CD14-positive monocyte (primary cell): ENCODE results near the gene PMFBP1. TPM values are rescaled to one million over a fixed set of nuclear protein-coding genes. Genes with fewer than 3 reads are reported as not detected.

Source experiments
- DNase-seq, 3 donors: peaks; one replicate each; pipeline ENCODE4 v3.0.0-alpha.2; 2011 to 2022
- H2AFZ ChIP-seq: 2 replicates; pipeline ENCODE4 v1.6.0; 2012; ENCODE audit warnings: mild to moderate bottlenecking, low read depth, low read length, inconsistent platforms; ENCODE audit not compliant: insufficient read depth, poor library complexity, severe bottlenecking
- H3K27ac ChIP-seq, 2 donors: 1 replicate in 1 of 2; 2 replicates in 1 of 2; pipeline ENCODE4 v1.5.1; 2012 to 2013; ENCODE audit warnings: low read length in 2 of 2, control low read depth in 1 of 2, inconsistent platforms in 1 of 2, low read depth in 1 of 2, mild to moderate bottlenecking in 1 of 2
- H3K27me3 ChIP-seq, 2 donors: one replicate each; pipeline versions ENCODE4 v1.6.0 to v1.6.1; 2011 to 2013; ENCODE audit warnings: low read length in 2 of 2; ENCODE audit not compliant: control insufficient read depth in 2 of 2, insufficient read depth in 2 of 2
- H3K36me3 ChIP-seq, 2 donors: replicated peaks in 1 of 2; 1 replicate in 1 of 2; 2 replicates in 1 of 2; pipeline versions ENCODE4 v1.5.1 to v1.6.1; 2012 to 2013; ENCODE audit warnings: low read length in 2 of 2, control low read depth in 1 of 2, inconsistent platforms in 1 of 2, mild to moderate bottlenecking in 1 of 2; ENCODE audit not compliant: insufficient read depth in 2 of 2, control insufficient read depth in 1 of 2
- H3K4me1 ChIP-seq, 2 donors: 1 replicate in 1 of 2; 2 replicates in 1 of 2; pipeline versions ENCODE4 v1.5.1 to v1.6.1; 2012 to 2013; ENCODE audit warnings: low read length in 2 of 2, control low read depth in 1 of 2, inconsistent platforms in 1 of 2, mild to moderate bottlenecking in 1 of 2, moderate library complexity in 1 of 2; ENCODE audit not compliant: insufficient read depth in 2 of 2, control insufficient read depth in 1 of 2
- H3K4me2 ChIP-seq: replicated peaks from 2 replicates; pipeline ENCODE3; 2012; ENCODE audit warnings: low read length, moderate library complexity, mild to moderate bottlenecking; ENCODE audit not compliant: poor library complexity, severe bottlenecking; ENCODE audit errors: extremely low read depth
- H3K4me3 ChIP-seq, 3 experiments: fragments of 200-600 bp in 1 of 3; sonication (generic) in 1 of 3; replicated peaks in 1 of 3; 1 replicate in 2 of 3; 2 replicates in 1 of 3; pipeline ENCODE4 v1.5.1; 2011 to 2013; ENCODE audit warnings: low read length in 3 of 3, mild to moderate bottlenecking in 3 of 3, control low read depth in 2 of 3, low read depth in 2 of 3, inconsistent platforms in 1 of 3, moderate library complexity in 1 of 3
- H3K79me2 ChIP-seq: 2 replicates; pipeline ENCODE4 v1.6.0; 2012; ENCODE audit warnings: mild to moderate bottlenecking, control low read depth, inconsistent platforms, low read length, moderate library complexity; ENCODE audit not compliant: insufficient read depth
- H3K9ac ChIP-seq: 2 replicates; pipeline ENCODE4 v1.6.0; 2017; ENCODE audit warnings: low read length, mild to moderate bottlenecking; ENCODE audit not compliant: insufficient read depth, poor library complexity, severe bottlenecking
- H3K9me3 ChIP-seq, 2 donors: replicated peaks in 1 of 2; 1 replicate in 1 of 2; 2 replicates in 1 of 2; pipeline versions ENCODE4 v1.5.1 to v1.6.1; 2012 to 2013; ENCODE audit warnings: low read length in 2 of 2, control low read depth in 1 of 2; ENCODE audit not compliant: control insufficient read depth in 1 of 2, insufficient read depth in 1 of 2
- H4K20me1 ChIP-seq: 2 replicates; pipeline ENCODE4 v1.6.0; 2012; ENCODE audit warnings: mild to moderate bottlenecking, low read length, control low read depth, moderate library complexity; ENCODE audit not compliant: insufficient read depth
- H3K27ac Mint-ChIP-seq, 7 donors: one replicate each; pipeline ENCODE4 v1.8.0; 2020; ENCODE audit warnings: mild to moderate bottlenecking in 7 of 7, mixed read lengths in 7 of 7, moderate library complexity in 6 of 7, inconsistent platforms in 2 of 7
- H3K27me3 Mint-ChIP-seq, 3 donors: one replicate each; pipeline ENCODE4 v1.8.0; 2021 to 2022; ENCODE audit warnings: low read depth in 3 of 3, mild to moderate bottlenecking in 3 of 3, mixed read lengths in 3 of 3, moderate library complexity in 3 of 3, inconsistent platforms in 1 of 3
- H3K36me3 Mint-ChIP-seq, 2 donors: one replicate each; pipeline ENCODE4 v1.8.0; 2020; ENCODE audit warnings: mixed read lengths in 2 of 2, inconsistent platforms in 1 of 2, mild to moderate bottlenecking in 1 of 2
- H3K4me1 Mint-ChIP-seq: one replicate; pipeline ENCODE4 v1.8.0; 2020; ENCODE audit warnings: mild to moderate bottlenecking, mixed read lengths
- H3K4me3 Mint-ChIP-seq, 2 donors: one replicate each; pipeline ENCODE4 v1.8.0; 2020; ENCODE audit warnings: mild to moderate bottlenecking in 2 of 2, mixed read lengths in 2 of 2, moderate library complexity in 1 of 2
- H3K9me3 Mint-ChIP-seq, 7 donors: one replicate each; pipeline ENCODE4 v1.8.0; 2020 to 2022; ENCODE audit warnings: mixed read lengths in 7 of 7, mild to moderate bottlenecking in 6 of 7, moderate library complexity in 6 of 7, inconsistent platforms in 2 of 7
- WGBS: methylation state at CpG from one replicate; pipeline ENCODE4 v1.1.5; 2013; ENCODE audit warnings: missing lambda C conversion rate; ENCODE audit not compliant: insufficient coverage; 5-methylcytosine and 5-hydroxymethylcytosine counted together
- intact Hi-C, 2 donors: fragments of 100-400 bp; cut with micrococcal nuclease; formaldehyde crosslinking; loops; one replicate each; pipeline versions ENCODE4 v1.15.0 to v1.15.1; 2023
- polyA plus RNA-seq, 3 donors: library from polyadenylated mRNA; depleted of rRNA in 1 of 3; unstranded in 2 of 3; stranded (reverse) in 1 of 3; fragments of 300-500 nt in 2 of 3; fragments of >200 nt in 1 of 3; fragmentation: Illumina TruSeq in 2 of 3; gene quantifications; 1 replicate in 2 of 3; 2 replicates in 1 of 3; pipeline ENCODE4 v1.2.3, GENCODE V29; 2012 to 2021
- TF ChIP-seq, protein P1 (sequence below): fragments of 200-600 bp; IDR thresholded peaks from one replicate; pipeline ENCODE4 v1.8.0; 2022; ENCODE audit warnings: antibody characterized with exemption, mild to moderate bottlenecking

PMFBP1 gene
- polyA plus RNA-seq, 3 donors: 0.15 to 0.87 (median 0.18) TPM

DNA sequence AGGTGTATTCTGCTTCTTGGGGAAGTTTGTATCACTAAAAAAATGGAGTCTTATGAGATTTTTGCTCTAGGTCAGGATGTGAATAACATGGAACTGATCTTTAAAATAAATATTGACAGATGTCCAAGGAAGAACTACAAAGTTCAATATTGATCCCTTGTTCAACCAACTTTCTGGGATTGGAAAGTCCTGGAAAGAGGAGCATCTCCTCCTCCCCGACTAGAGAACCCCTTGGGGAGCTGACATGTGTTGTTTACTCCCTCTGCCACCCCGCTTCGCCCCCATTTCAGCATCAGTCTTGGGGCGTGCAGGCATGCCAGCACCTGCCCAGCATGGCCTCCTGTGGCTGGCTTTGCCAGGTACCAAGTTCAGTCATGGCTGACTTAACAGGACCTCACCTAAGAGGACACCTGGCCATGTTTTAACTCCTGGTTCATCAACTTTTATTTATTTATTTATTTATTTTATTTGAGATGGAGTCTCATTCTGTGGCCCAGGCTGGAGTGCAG is 33.8 kb downstream of the PMFBP1 start:
- Mint-ChIP-seq H3K4me3 (no peak overlapping the region), H3K27ac (peak overlapping the region in 1 of 7 donors; percentile 1), H3K4me1 (no peaks in the 10 kb centered on the region), H3K27me3 (peaks cover 0 to 2% (median 2%) of the 10 kb centered on the region in 3 donors), H3K9me3 (peaks cover 0 to 1% (median 0%) of the 10 kb centered on the region in 7 donors), H3K36me3 (no peaks in the 10 kb centered on the region)
- H4K20me1 ChIP-seq: no peaks in the 10 kb centered on the region
- H2AFZ ChIP-seq: no peak overlapping the region
- H3K9me3 ChIP-seq: no peaks in the 10 kb centered on the region
- no peak overlapping the region for H3K4me3 ChIP-seq
- no peak overlapping the region for H3K4me2 ChIP-seq
- no peaks in the 10 kb centered on the region for H3K4me1 ChIP-seq
- no peak overlapping the region for H3K9ac ChIP-seq
- no peaks in the 10 kb centered on the region for H3K79me2 ChIP-seq
- DNase-seq: no peak
- 96% methylated on average over 4 of the region's 4 CpGs for WGBS
- H3K27me3 ChIP-seq: no peaks in the 10 kb centered on the region
- TF ChIP-seq, protein P1, sequence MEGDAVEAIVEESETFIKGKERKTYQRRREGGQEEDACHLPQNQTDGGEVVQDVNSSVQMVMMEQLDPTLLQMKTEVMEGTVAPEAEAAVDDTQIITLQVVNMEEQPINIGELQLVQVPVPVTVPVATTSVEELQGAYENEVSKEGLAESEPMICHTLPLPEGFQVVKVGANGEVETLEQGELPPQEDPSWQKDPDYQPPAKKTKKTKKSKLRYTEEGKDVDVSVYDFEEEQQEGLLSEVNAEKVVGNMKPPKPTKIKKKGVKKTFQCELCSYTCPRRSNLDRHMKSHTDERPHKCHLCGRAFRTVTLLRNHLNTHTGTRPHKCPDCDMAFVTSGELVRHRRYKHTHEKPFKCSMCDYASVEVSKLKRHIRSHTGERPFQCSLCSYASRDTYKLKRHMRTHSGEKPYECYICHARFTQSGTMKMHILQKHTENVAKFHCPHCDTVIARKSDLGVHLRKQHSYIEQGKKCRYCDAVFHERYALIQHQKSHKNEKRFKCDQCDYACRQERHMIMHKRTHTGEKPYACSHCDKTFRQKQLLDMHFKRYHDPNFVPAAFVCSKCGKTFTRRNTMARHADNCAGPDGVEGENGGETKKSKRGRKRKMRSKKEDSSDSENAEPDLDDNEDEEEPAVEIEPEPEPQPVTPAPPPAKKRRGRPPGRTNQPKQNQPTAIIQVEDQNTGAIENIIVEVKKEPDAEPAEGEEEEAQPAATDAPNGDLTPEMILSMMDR: no peak
- no peak overlapping the region for H3K27ac ChIP-seq
- intact Hi-C loops: no loop called here
- no peaks in the 10 kb centered on the region for H3K36me3 ChIP-seq

DNA sequence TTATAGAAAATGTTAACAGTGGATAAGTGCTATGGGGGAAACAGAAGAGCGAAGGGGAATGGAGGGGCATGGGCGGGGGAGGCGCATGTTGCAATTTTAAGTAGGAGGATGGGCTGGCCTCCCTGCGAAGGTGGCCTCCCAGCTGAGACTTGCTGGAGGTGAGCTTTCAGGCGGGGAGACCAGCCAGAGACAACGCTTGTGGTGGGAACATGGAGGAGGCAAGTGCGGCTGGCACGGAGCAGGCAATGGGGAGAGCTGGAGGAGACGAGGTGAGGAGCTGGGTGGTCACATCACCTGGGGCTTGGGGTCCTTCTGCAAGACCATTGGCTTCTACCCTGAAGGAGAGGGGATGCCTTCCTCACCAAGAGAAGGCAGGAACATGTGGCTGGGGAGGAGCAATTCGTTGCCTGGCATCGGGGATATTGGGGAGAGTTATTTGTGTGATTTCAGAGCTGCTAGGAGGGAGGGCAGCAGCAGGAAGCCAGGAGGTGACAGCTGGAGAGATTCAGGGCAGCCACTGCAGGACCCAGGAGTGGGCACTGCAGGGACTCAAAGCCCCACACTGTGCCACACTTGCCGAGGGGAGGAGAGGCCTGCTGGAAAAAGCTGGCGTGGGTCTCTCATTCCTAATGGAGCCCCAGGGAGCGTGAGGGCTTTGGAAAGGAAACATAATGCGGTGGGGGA is 34.4 kb downstream of the PMFBP1 start:
- TF ChIP-seq, protein P1: no peak
- Mint-ChIP-seq H3K9me3 (peaks cover 0 to 1% (median 0%) of the 10 kb centered on the region in 7 donors), H3K27me3 (peaks cover 0 to 2% (median 2%) of the 10 kb centered on the region in 3 donors), H3K4me1 (no peaks in the 10 kb centered on the region), H3K4me3 (no peak overlapping the region), H3K36me3 (no peaks in the 10 kb centered on the region), H3K27ac (peak overlapping the region in 3 of 7 donors; percentile 1 to 47 (median 24))
- DNase-seq: no peak
- Histone ChIP-seq H3K4me2 (no peak overlapping the region), H3K9me3 (no peaks in the 10 kb centered on the region), H3K4me3 (no peak overlapping the region), H2AFZ (no peak overlapping the region), H4K20me1 (no peaks in the 10 kb centered on the region), H3K36me3 (no peaks in the 10 kb centered on the region), H3K27me3 (no peaks in the 10 kb centered on the region), H3K27ac (no peak overlapping the region), H3K79me2 (no peaks in the 10 kb centered on the region), H3K9ac (no peak overlapping the region), H3K4me1 (no peaks in the 10 kb centered on the region)
- 95% methylated on average over 12 of the region's 15 CpGs for WGBS
- intact Hi-C loops: no loop called here
